Epithelial cell of proximal tubule (primary cell): ENCODE results near the gene LRRC14B. TPM values are rescaled to one million over a fixed set of nuclear protein-coding genes. Genes with fewer than 3 reads are reported as not detected.

ENCODE experiments used
- DNase-seq: peaks from one replicate; pipeline ENCODE4 v3.0.0-alpha.2; 2011; ENCODE audit warnings: low read depth
- H3K4me3 ChIP-seq: 2 replicates; pipeline ENCODE4 v1.5.1; 2011; ENCODE audit warnings: low read depth, mild to moderate bottlenecking, low read length
- total RNA-seq: library from RNA; depleted of rRNA; stranded (reverse); fragments of >200 nt; gene quantifications from 2 replicates; pipeline ENCODE4 v1.2.3, GENCODE V29; 2015
- TF ChIP-seq, protein P1 (sequence below): conservative IDR thresholded peaks from 2 replicates; pipeline ENCODE4 v1.5.1; 2012; ENCODE audit warnings: low read depth, mild to moderate bottlenecking, low read length

Gene LRRC14B
- total RNA-seq, 1 donor from 2014 or later = not detected

DNA sequence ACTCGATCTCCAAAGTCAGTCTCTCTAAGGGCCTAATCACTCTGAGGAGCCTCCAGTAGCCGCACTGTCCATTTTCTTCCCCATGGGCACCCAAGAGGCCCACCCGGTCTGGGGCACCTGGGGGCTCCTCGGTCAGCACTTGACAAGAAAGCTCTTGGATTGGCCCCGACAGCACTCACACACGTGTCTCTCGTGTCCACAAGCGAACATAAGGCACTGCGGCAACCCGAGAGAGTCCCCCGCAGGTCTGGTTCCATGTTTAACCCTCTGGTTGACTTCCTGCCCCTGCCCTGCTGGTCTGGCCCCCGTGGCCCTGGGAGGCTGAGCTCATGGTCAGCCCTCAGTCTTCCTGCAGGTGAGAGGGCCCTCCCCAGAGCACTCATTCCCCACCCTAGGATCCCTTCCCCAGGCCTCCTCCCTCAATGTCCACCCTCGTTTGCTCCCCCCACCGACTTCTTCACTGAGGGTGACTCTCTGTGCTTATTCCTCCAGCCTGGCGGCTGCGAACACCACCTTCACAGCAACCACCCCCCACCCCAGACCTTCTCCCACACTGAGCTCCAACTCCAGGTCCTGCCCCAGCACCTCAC, 16.3 kb upstream of the LRRC14B start:
- DNase-seq = no peak
- H3K4me3 ChIP-seq = no peak overlapping the region
- TF ChIP-seq, protein P1, sequence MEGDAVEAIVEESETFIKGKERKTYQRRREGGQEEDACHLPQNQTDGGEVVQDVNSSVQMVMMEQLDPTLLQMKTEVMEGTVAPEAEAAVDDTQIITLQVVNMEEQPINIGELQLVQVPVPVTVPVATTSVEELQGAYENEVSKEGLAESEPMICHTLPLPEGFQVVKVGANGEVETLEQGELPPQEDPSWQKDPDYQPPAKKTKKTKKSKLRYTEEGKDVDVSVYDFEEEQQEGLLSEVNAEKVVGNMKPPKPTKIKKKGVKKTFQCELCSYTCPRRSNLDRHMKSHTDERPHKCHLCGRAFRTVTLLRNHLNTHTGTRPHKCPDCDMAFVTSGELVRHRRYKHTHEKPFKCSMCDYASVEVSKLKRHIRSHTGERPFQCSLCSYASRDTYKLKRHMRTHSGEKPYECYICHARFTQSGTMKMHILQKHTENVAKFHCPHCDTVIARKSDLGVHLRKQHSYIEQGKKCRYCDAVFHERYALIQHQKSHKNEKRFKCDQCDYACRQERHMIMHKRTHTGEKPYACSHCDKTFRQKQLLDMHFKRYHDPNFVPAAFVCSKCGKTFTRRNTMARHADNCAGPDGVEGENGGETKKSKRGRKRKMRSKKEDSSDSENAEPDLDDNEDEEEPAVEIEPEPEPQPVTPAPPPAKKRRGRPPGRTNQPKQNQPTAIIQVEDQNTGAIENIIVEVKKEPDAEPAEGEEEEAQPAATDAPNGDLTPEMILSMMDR = no peak

DNA sequence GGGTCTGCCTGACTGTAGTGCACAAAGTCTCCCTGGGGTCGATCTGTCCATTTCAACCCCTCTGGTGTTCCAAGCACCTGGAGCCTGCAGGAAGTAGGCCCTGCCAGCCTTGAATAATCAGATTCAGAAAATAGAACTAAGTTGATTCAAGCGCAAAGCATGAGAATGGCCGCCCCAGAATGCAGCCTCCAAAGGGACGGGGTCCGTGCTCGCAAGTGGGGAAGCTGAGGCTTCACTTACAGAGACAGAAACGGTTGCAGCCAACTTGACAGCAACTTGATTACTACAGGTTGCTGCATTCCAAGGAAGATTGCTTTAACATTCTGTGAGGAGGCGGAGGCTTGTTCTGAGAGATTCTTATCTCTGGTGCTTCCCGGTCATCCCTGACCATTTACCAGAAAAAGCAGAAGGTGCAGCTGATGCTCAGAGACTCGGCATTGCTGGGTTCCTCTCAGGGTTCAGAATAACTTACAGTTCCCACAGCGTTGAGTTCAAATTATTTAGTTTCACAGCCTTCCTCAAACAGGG, 14.9 kb upstream of the LRRC14B start:
- no peak for DNase-seq
- TF ChIP-seq, protein P1 = no peak
- H3K4me3 ChIP-seq = no peak overlapping the region

DNA sequence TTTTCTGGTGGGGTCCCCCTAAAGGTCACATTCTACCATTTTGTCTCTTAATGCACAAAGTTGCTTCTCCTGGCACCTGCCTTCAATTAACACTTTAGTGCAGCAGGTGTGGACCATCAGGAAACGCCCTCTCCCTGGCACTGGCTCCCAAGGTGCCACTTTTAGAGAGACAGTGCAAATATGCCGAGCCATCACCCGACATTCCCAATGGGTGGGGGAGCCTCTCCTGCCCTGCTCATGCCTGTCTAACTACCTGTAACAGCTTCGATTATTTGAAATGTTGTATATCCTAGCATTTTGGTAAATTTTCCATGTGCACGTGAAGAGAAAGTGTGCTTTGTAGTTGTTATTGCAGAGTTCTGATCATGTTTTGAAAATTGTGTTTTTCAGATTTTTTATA, 13.2 kb upstream of the LRRC14B start:
- no peak for DNase-seq
- H3K4me3 ChIP-seq = no peak overlapping the region
- TF ChIP-seq, protein P1 = no peak

DNA sequence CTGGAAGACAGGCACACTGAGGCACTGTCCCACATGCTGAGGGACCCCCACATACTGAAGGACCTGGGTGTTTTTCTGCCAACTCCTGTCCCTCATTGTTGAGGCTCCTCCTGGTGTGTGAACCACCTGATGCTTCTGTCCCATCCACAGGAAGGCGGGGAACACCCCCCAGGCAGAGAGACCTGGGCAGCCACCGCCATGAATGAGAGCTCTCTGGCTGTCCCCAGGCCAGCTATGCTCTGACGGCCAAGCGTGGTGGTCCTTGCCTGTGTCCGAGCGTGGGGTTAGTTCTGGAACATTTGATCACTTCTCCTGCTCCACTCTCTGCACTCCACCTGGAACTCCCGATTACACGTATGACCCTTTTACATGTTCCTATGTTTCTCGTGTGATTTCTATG, 11.9 kb upstream of the LRRC14B start:
- no peak for DNase-seq
- TF ChIP-seq, protein P1 = no peak
- no peak overlapping the region for H3K4me3 ChIP-seq

DNA sequence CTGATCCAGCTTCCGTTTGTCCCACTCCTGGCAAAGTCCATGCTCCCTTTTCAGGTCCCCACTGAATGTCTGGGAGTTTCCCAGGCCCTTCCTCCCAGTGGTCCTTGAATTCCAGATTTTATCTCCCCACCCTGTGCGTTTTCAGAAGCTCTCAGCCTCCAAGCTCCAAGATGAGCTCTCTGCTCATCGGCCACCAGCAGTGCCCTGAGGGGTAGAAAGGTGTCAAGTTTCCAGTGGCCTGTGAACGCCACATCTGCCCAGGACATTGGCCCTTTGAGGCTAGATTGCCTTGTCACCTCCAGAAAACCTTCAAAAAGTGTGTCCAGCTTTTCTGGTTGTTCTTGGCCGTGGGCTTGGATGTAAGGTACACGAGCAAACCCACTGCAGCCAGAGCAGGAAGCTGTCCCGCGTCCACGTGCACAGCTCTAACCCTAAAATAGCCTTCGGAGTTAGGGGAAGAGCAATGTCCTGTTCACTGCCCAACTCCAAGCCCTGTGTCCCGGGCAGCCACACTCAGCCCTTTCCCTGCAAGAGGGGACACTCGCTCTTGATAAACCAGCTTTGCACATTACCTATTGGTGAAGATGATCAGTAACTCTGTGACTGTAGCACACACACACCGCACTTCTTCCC, 10.9 kb upstream of the LRRC14B start:
- H3K4me3 ChIP-seq = no peak overlapping the region
- no peak for DNase-seq
- TF ChIP-seq, protein P1 = no peak

DNA sequence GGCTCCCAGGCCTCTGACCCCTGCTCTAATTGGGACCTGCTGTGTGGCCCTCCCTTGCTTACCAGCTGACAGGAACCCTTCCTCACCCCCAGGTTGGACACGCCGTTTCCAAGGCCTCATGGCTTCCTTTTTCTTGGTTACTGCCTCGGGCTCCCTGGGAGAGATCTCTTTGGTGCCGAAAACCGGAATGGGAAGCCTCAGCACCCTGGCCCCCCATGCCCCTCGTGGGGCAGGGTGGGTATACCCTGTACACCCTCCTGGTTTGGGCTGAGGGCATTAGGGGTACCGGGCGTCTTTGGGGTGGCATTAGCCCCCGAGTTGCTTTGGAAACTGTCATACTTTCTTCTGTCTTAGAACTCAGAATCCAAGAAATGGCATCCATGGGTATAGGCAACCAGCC, 10.1 kb upstream of the LRRC14B start:
- TF ChIP-seq, protein P1 = no peak
- no peak overlapping the region for H3K4me3 ChIP-seq
- no peak for DNase-seq

DNA sequence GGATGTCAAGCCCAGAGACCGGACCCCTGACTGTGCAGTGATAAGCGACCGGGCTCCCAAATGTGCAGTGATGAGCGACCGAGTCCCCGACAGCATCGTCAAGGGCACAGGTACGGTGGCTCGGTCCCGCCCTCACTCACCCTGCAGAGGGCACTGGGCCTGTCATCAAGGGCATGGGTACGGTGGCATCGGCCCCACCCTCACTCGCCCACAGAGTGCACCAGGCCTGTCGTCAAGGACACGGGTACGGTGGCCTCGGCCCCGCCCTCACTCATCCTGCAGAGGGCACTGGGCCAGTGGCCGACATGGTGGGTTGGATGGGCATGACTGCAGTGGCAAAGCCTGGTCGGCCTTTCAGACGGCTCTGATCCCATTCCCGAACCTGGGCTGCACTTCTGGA, 9.7 kb upstream of the LRRC14B start:
- no peak overlapping the region for H3K4me3 ChIP-seq
- TF ChIP-seq, protein P1 = no peak
- no peak for DNase-seq
